Measurements from ENCODE around the gene MRTFA.
"Not testable (repeated sequence)": the region's sequence is repeated elsewhere in the genome, so short reads cannot be mapped to it uniquely, and the experiment has no call there.

MRTFA gene

DNA sequence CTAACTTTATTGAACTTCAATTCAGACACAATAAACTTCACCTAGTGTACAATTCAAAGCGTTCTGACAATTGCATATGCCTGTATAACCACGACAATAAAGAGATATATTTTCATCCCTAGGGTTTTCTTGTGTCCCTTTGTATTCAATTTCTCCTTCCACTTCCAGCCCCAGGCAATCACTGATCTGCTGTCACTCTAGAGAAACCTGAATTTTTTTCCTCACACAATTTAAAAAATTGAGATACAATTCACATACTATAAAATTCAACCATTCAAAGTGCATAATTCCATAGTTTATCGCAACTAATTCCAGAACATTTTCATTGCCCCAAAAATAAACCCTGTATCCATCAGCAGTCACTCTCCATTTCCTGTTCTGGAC is 116.6 kb downstream of the MRTFA start:
- Histone ChIP-seq H3K9ac (no peak overlapping the region), H3K4me3 (no peak overlapping the region), H3K36me3 (peaks cover 25% of the 10 kb centered on the region; the same call in 1 of the 2 replicates), H3K9me3 (peaks cover 21% of the 10 kb centered on the region), H3K4me1 (peaks cover 14% of the 10 kb centered on the region), H3K4me2 (no peak overlapping the region), H4K20me1 (peaks cover 100% of the 10 kb centered on the region), H3K27ac (no peak overlapping the region), H3K27me3 (peaks cover 34% of the 10 kb centered on the region)
- no peak for TF ChIP-seq Cebpa-rat (IDR thresholded peaks at IDR 0.05)

DNA sequence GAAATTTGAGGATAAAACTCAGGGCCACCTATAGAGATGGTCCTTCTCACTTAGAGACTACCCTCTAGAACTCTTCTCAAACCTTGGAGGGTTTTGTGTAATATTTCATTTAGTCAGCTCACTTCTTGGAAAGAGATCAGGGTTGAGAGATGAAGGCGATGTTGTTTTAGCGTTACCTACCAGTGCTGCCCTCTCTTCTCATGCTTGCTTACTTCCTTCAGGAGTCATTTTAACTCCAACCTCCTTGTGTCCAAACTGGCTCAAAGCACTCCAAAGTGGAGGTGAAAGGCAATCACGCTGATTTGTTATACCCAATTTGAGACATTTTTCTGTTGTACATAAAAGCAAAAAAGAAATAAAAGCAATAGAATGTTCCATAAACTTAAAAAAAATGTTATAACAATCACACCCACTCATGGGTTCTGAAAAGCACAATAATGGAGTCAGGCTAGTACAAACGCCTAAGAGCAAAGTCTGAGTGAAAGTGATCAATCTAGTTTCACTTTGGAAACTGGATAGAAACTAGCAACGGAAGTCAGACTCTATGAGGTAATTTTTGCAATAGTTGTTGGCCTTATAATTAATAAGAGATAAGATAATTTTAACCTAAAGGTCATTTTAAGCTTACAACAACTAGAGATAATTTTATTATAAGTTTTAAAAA is 117.1 kb downstream of the MRTFA start:
- no peak for TF ChIP-seq Cebpa-rat (IDR thresholded peaks at IDR 0.05)
- H3K4me2 ChIP-seq, result peak overlapping the region; percentile 58
- H3K9ac ChIP-seq, result no peak overlapping the region
- H4K20me1 ChIP-seq, result peaks cover 100% of the 10 kb centered on the region
- H3K4me1 ChIP-seq, result peaks cover 14% of the 10 kb centered on the region
- H3K9me3 ChIP-seq, result peaks cover 21% of the 10 kb centered on the region
- H3K4me3 ChIP-seq, result no peak overlapping the region
- H3K27ac ChIP-seq, result no peak overlapping the region
- peaks cover 25% of the 10 kb centered on the region; the same call in 1 of the 2 replicates for H3K36me3 ChIP-seq
- peaks cover 34% of the 10 kb centered on the region for H3K27me3 ChIP-seq

DNA sequence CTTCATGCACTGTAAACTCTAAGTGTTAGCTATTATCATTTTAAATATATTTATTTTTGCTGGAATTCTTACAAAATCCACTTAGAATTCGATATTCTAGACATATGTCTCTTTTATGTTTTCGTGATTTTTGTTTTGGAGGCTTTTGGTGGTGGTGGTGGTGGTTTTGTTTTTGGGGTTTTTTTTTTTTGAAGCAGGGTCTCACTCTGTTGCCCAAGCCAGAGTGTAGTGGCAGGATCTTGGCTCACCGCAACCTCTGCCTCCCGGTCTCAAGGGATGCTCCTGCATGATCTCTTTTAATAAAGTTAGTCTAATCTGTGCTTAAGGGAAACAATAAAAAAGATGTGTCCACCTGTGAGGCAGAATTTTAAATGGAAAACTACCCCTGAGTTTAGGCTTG is 117.7 kb downstream of the MRTFA start:
- H3K36me3 ChIP-seq, result peaks cover 25% of the 10 kb centered on the region; the same call in 1 of the 2 replicates
- H3K4me3 ChIP-seq, result no peak overlapping the region
- H3K27me3 ChIP-seq, result peaks cover 34% of the 10 kb centered on the region
- peaks cover 14% of the 10 kb centered on the region for H3K4me1 ChIP-seq
- no peak overlapping the region for H3K9ac ChIP-seq
- no peak for TF ChIP-seq Cebpa-rat (IDR thresholded peaks at IDR 0.05)
- H3K27ac ChIP-seq, result no peak overlapping the region
- H3K9me3 ChIP-seq, result peaks cover 21% of the 10 kb centered on the region
- peaks cover 100% of the 10 kb centered on the region for H4K20me1 ChIP-seq
- peak overlapping the region; percentile 58 for H3K4me2 ChIP-seq

DNA sequence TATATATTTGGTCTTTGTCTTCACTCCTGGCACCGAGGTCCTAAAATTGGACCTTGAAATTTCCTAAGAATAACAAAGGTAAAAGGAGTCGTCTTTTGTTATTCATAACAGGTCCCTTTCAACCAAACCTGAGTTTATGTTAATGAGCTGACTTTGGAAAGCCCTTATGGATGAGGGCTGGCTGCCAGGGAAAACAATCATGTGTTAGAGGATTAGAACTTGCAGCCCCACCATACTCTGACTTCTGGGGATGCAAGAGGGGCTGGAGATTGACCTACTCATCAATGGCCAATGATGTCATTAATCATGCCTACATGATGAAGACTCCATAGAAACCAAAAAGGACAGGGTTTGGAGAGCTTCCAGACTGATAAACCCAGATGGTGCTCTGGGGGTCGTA is 118.9 kb downstream of the MRTFA start:
- Histone ChIP-seq H3K27ac (no peak overlapping the region), H3K27me3 (peaks cover 34% of the 10 kb centered on the region)
- TF ChIP-seq Cebpa-rat (IDR thresholded peaks at IDR 0.05), result no peak

DNA sequence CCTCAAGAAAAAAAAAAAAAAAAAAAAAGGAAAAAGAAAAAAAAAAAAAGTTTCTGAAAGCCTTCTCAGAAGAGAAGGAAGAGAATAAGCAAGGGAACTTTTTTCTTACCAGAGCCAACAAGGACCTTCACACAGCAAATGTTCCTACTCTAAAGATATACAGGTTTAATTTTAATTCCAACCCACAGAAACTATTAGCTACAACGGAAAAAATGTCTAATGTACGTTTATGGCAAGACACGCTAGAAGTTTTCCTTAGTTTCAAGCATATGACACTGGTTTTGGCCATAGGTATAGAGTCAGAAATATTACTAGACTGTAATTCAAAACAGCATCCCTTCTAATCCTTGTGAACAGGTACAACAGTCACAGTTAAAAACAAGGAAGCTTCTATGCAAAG is 120.1 kb downstream of the MRTFA start:
- TF ChIP-seq Cebpa-rat (IDR thresholded peaks at IDR 0.05), result no peak
- Histone ChIP-seq H3K4me1 (peaks cover 14% of the 10 kb centered on the region), H3K9ac (no peak overlapping the region), H3K36me3 (peaks cover 13% of the 10 kb centered on the region; the same call in 1 of the 2 replicates), H4K20me1 (peaks cover 98% of the 10 kb centered on the region), H3K4me2 (no peak overlapping the region), H3K27ac (no peak overlapping the region), H3K27me3 (peaks cover 31% of the 10 kb centered on the region), H3K4me3 (no peak overlapping the region), H3K9me3 (peaks cover 13% of the 10 kb centered on the region)

More for the DNA sequence above, 118.9 kb downstream of the MRTFA start:
- Histone ChIP-seq H3K4me1 (peaks cover 14% of the 10 kb centered on the region), H3K4me3 (no peak overlapping the region), H3K4me2 (no peak overlapping the region), H3K9ac (no peak overlapping the region), H3K36me3 (peaks cover 23% of the 10 kb centered on the region; the same call in 1 of the 2 replicates), H4K20me1 (peaks cover 98% of the 10 kb centered on the region), H3K9me3 (peaks cover 21% of the 10 kb centered on the region)

DNA sequence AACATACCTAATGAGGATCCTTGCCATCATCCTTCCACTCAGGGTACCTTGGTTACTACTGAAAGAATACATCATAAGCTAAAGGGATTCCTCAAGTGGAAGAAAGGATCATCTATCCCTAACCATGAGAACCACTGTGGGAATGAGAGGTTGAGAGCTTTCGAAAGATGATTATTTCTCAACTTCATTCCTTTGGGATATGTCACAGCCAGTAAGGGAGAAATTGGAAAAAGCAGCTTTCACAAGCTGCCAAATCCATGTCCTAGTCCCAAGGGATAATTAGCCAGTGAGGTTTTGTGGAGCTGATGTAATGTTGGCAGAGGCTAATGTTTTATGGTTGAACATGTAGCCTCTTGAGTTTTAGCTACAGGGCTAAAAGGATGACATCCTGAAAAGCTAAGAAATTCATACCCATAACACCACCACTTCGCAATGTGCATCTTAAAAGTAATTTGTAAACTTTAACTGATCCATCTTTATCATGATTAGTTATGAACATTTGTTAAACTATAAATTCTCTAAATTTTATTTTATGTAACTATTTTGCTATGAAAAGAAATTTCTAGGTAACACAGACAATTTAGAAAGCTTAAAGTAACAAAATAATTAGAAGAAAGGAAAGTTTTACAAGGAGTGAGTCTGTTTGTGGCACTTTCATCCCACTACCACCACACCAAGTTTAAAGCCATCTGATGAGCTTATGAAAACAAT is 123.9 kb downstream of the MRTFA start:
- no peak overlapping the region for H3K4me2 ChIP-seq
- H4K20me1 ChIP-seq, result peaks cover 97% of the 10 kb centered on the region
- H3K4me1 ChIP-seq, result no peaks in the 10 kb centered on the region
- no peaks in the 10 kb centered on the region for H3K9me3 ChIP-seq
- H3K9ac ChIP-seq, result no peak overlapping the region
- H3K4me3 ChIP-seq, result no peak overlapping the region
- H3K27me3 ChIP-seq, result peaks cover 8% of the 10 kb centered on the region; the same call in 1 of the 2 replicates
- H3K27ac ChIP-seq, result no peak overlapping the region
- no peak for TF ChIP-seq Cebpa-rat (IDR thresholded peaks at IDR 0.05)
- H3K36me3 ChIP-seq, result 0 out of 2 replicates have a peak, but pooled peaks cover under 1% of the 10 kb centered on the region

DNA sequence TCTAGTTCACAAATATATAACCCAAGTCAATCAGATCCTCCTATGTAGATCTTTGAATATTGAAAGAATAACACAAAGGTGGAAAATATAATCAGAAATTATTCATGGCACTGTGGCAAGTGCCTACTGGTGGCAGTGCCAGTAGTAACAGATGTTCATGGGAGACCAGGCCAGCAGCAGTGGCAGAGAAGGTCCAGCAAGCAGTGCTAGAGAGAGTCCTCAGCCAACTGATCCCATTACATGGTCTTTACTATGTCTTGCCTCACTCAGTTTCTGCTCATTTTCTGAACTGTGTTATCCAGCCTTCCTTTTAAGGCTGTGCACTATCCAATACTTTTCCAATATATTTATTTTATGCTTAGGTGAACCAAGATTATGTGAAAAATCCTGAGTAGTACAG is 124.9 kb downstream of the MRTFA start:
- H3K4me1 ChIP-seq, result no peaks in the 10 kb centered on the region
- H4K20me1 ChIP-seq, result peaks cover 96% of the 10 kb centered on the region
- H3K4me3 ChIP-seq, result no peak overlapping the region
- H3K9me3 ChIP-seq, result no peaks in the 10 kb centered on the region
- no peak overlapping the region for H3K9ac ChIP-seq
- H3K4me2 ChIP-seq, result no peak overlapping the region
- no peaks in the 10 kb centered on the region for H3K27me3 ChIP-seq
- no peak for TF ChIP-seq Cebpa-rat (IDR thresholded peaks at IDR 0.05)
- H3K36me3 ChIP-seq, result no peaks in the 10 kb centered on the region
- H3K27ac ChIP-seq, result no peak overlapping the region

DNA sequence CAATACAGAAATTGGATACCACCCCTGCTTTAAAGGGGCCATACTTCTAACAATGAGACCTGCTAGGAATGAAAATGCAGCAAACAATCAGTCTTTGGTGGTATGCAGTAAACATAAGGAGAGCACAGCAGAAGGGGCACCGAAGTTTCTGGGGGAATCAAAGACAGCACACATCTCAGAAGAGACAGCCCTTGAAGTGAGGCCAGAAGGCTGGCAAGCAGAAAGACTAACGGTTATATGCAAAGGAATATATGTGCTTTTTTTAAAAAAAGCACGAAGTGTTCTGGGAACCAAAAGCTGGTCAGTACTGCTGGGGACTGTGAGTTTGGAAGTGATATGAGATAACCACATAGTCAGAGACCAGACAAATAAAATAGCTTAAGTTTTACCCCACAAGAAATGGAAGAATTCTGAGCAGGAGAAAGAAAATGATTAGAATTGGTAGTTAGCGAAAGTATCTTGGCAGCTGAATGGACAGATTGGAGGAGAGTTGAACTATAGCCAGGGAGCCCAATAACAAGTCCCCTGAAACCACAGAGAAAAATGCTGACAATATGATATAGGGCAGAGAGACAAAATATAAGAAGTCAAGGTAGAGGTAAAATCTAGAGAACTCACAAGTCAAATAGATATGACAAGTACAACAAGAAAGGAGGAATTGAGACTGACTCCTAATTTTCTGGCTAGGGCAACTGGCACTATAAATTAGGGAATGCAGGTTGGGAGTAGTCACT is 125.7 kb downstream of the MRTFA start:
- Histone ChIP-seq H3K4me2 (no peak overlapping the region), H3K27me3 (no peaks in the 10 kb centered on the region), H3K4me1 (no peaks in the 10 kb centered on the region), H3K36me3 (no peaks in the 10 kb centered on the region), H4K20me1 (peaks cover 95% of the 10 kb centered on the region), H3K4me3 (no peak overlapping the region), H3K27ac (no peak overlapping the region), H3K9me3 (no peaks in the 10 kb centered on the region), H3K9ac (no peak overlapping the region)
- TF ChIP-seq Cebpa-rat (IDR thresholded peaks at IDR 0.05), result no peak

DNA sequence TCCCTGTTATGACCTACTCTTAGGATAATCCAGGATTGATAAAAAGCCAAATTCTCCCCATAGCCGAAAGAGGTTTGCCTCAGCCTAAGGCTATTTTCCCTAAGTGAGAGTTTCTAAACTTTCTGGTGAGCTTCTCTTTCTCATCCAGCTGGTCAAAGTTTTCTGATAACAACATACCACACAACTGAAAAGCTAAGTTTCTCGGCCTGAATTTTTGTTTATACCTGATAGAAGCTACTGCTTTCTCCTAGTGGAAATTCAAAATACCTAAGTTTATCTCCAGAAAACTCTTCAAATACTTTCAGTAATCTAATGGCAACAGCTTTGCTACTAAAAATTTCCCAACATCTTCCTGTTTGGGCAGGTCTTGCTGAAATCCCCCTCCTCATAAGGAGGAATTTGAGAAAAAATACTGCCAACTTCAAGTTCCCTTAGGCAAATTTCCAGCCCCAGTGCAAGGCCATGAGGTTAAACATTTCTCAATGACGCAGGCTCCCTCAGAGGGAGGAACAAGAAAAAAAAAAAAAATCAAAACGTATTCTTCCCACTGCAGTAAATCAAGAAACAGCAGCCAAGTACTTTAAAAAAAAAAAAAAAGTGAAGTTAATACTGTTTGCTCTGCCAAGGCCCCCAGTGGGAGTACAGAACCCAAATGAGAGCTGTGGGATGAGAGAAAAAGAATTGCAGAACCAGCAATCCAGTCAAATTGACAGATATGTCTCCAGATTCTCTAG is 127.0 kb downstream of the MRTFA start:
- Histone ChIP-seq H3K27ac (no peak overlapping the region), H3K27me3 (no peaks in the 10 kb centered on the region), H4K20me1 (peaks cover 88% of the 10 kb centered on the region), H3K36me3 (no peaks in the 10 kb centered on the region), H3K9ac (no peak overlapping the region), H3K4me2 (no peak overlapping the region), H3K9me3 (no peaks in the 10 kb centered on the region), H3K4me1 (no peaks in the 10 kb centered on the region), H3K4me3 (no peak overlapping the region)
- TF ChIP-seq Cebpa-rat (IDR thresholded peaks at IDR 0.05), result no peak

DNA sequence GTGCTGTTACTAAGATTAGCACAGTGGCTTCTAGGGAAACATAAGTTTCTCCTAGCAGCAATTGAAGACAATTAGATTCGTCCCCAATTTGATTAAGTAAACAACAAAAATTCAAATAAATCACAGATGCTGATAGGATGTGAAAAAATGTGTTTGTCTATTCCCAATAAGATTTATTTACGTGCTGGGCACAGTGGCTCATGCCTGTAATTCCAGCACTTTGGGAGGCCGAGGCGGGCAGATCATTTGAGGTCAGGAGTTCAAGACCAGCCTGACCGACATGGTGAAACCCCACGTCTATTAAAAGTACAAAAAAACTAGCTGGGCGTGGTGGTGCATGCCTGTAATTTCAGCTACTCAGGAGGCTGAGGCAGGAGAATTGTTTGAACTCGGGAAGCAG is 128.5 kb downstream of the MRTFA start:
- H4K20me1 ChIP-seq, result peaks cover 72% of the 10 kb centered on the region
- not testable (repeated sequence) for H3K9ac ChIP-seq, H3K27ac ChIP-seq, H3K9me3 ChIP-seq, H3K4me1 ChIP-seq, H3K4me3 ChIP-seq, H3K36me3 ChIP-seq, H3K4me2 ChIP-seq, H3K27me3 ChIP-seq
